ENCODE measurements around the gene CLDN20. TPM values are rescaled to one million over a fixed set of nuclear protein-coding genes. Genes with fewer than 3 reads are reported as not detected.

Gene CLDN20
- total and polyA plus RNA-seq, 2 of the 8 experiments (the other 6 are each of a cell fraction or from before 2014, with no cell fraction given): not detected

GRCh38 chr6:155278319-155279049 is 14.7 kb downstream of the CLDN20 start:
- DNase-seq (ENCODE audit: low read depth in 1 of 2, low spot score in 2 of 2): no peak
- Histone ChIP-seq H3K18ac (ENCODE audit: extremely low read depth, low read length) (no peak overlapping the region), H4K20me1 (replicated peaks in 1 of 2; ENCODE audit: control insufficient read depth in 1 of 2, insufficient read depth in 2 of 2, low read length in 2 of 2) (peaks cover 0 to 2% of the 10 kb centered on the region in 2 experiments), H4K5ac (ENCODE audit: insufficient read length, low read depth, low read length) (no peak overlapping the region), H3K4me1 (replicated peaks in 1 of 4; ENCODE audit: control insufficient read depth in 3 of 4, insufficient read depth in 4 of 4, low read length in 3 of 4) (peaks cover 0 to 4% (median 2%) of the 10 kb centered on the region in 4 experiments; a peak in 2 of 7 replicates), H3K9me3 (ENCODE audit: insufficient read depth in 2 of 2, low read depth in 1 of 2, low read length in 1 of 2) (no peaks in the 10 kb centered on the region; a peak in 1 of 4 replicates), H3K9ac (replicated peaks in 1 of 4; ENCODE audit: extremely low read depth in 1 of 4, low read depth in 3 of 4, low read length in 3 of 4) (no peak overlapping the region), H3K36me3 (ENCODE audit: control insufficient read depth in 2 of 4, insufficient read depth in 4 of 4, low read length in 3 of 4) (peaks cover 0 to 25% (median 4%) of the 10 kb centered on the region in 4 experiments; a peak in 6 of 8 replicates), H3K56ac (replicated peaks; ENCODE audit: insufficient read length, low read depth, low read length) (no peak overlapping the region), H2BK120ac (replicated peaks; ENCODE audit: low read depth, low read length) (no peak overlapping the region), H3K4me3 (ENCODE audit: extremely low read depth in 1 of 4, insufficient read depth in 2 of 4, low read depth in 3 of 4, low read length in 4 of 4) (no peak overlapping the region), H3K79me1 (ENCODE audit: low read depth, low read length) (peaks cover 3% of the 10 kb centered on the region; the same call in 1 of the 2 replicates), H2BK5ac (ENCODE audit: low read depth, low read length) (no peak overlapping the region), H2BK15ac (ENCODE audit: low read length) (no peak overlapping the region), H2BK20ac (ENCODE audit: low read length) (no peak overlapping the region), H3K27ac (ENCODE audit: low read depth, low read length) (no peak overlapping the region), H2BK12ac (ENCODE audit: low read depth, low read length) (no peak overlapping the region), H2AFZ (ENCODE audit: low read length) (no peak overlapping the region), H4K8ac (ENCODE audit: extremely low read depth, insufficient read depth, low read length) (no peak overlapping the region), H2AK5ac (ENCODE audit: low read depth, low read length) (no peak overlapping the region), H3K14ac (ENCODE audit: insufficient read length) (no peak overlapping the region), H3K23ac (ENCODE audit: insufficient read length) (no peak overlapping the region), H3K79me2 (ENCODE audit: control insufficient read depth in 1 of 2, insufficient read depth in 2 of 2, low read length in 2 of 2) (no peaks in the 10 kb centered on the region), H3K23me2 (ENCODE audit: low read depth, low read length) (no peaks in the 10 kb centered on the region), H3K4me2 (ENCODE audit: insufficient read depth in 1 of 2, low read depth in 2 of 2, low read length in 2 of 2) (no peak overlapping the region), H3K4ac (replicated peaks; ENCODE audit: insufficient read length, low read depth, low read length) (no peak overlapping the region), H3K27me3 (replicated peaks in 1 of 4; ENCODE audit: control insufficient read depth in 3 of 4, extremely low read depth in 1 of 4, insufficient read depth in 3 of 4, low read length in 3 of 4) (no peaks in the 10 kb centered on the region), H4K91ac (replicated peaks; ENCODE audit: insufficient read length, low read length) (no peak overlapping the region)
- ChIA-PET CTCF (ENCODE audit: partially characterized antibody) (interaction anchor here (0.6 to 2.5 kb wide), 8 partner anchors 11 to 351 kb away, joined by 3 to 16 read pairs (median 3); no protein-coding TSS in a partner anchor), POLR2A (ENCODE audit: partially characterized antibody) (interaction anchor here (1.3 kb wide), 1 partner anchor 35 kb away, joined by 3 read pairs; no protein-coding TSS in a partner anchor)
- 89% methylated on average over 5 of the region's 5 CpGs; no CpG with 5 or more reads in 1 of the 2 experiments for WGBS, 2 experiments (ENCODE audit: extremely low coverage in 1 of 2, insufficient coverage in 1 of 2, insufficient read length in 1 of 2, insufficient replicate concordance in 2 of 2, low coverage in 1 of 2, low lambda C conversion rate in 2 of 2, missing lambda C conversion rate in 1 of 2)
- peak; percentile 28 for FAIRE-seq
- TF ChIP-seq TEAD4 (IDR thresholded peaks at IDR 0.05; ENCODE audit: low read depth, low read length) (no peak), ZNF274 (IDR thresholded peaks at IDR 0.05; ENCODE audit: borderline replicate concordance, extremely low read depth, low read length) (no peak), CBX5 (IDR thresholded peaks at IDR 0.05; ENCODE audit: low read depth, low read length) (no peak), BCL11A (IDR thresholded peaks at IDR 0.05; ENCODE audit: low read depth in 2 of 2, low read length in 2 of 2) (no peak), TAF7 (optimal IDR thresholded peaks at IDR 0.05; ENCODE audit: borderline replicate concordance, low read depth, low read length) (no peak), EGR1 (IDR thresholded peaks at IDR 0.05; ENCODE audit: borderline replicate concordance, low read depth, low read length) (no peak), HDAC2 (IDR thresholded peaks at IDR 0.05; ENCODE audit: borderline replicate concordance in 1 of 2, low read depth in 2 of 2, low read length in 2 of 2) (no peak), EP300 (IDR thresholded peaks at IDR 0.05; ENCODE audit: borderline replicate concordance in 1 of 2, low read depth in 2 of 2, low read length in 2 of 2) (no peak), RFX5 (IDR thresholded peaks at IDR 0.05; ENCODE audit: borderline replicate concordance, low read depth, low read length) (no peak), KDM5A (IDR thresholded peaks at IDR 0.05; ENCODE audit: low read length) (no peak), CHD1 (IDR thresholded peaks at IDR 0.05; ENCODE audit: low read depth, low read length) (no peak), TAF1 (IDR thresholded peaks at IDR 0.05; ENCODE audit: low read depth, low read length) (no peak), SIX5 (IDR thresholded peaks at IDR 0.05; ENCODE audit: low read depth, low read length) (no peak)

All from H1 (cell line).